Muscle of back (tissue), 11 donors: ENCODE measurements around the gene USH2A. TPM values are rescaled to one million over a fixed set of nuclear protein-coding genes. Genes with fewer than 3 reads are reported as not detected.

Experiments
- DNase-seq, 3 donors: peaks; one replicate each; pipeline versions ENCODE4 v3.0.0 to v3.0.0-alpha.2; 2013
- polyA plus RNA-seq, 10 donors: library from polyadenylated mRNA; unstranded; fragments of 120-200 nt; gene quantifications; one replicate each; pipeline ENCODE4 v1.2.1, GENCODE V29; 2013; ENCODE audit not compliant: insufficient read length in 10 of 10

The USH2A gene
- polyA plus RNA-seq, 10 donors = 0.04 to 0.13 (median 0.07) TPM

DNA sequence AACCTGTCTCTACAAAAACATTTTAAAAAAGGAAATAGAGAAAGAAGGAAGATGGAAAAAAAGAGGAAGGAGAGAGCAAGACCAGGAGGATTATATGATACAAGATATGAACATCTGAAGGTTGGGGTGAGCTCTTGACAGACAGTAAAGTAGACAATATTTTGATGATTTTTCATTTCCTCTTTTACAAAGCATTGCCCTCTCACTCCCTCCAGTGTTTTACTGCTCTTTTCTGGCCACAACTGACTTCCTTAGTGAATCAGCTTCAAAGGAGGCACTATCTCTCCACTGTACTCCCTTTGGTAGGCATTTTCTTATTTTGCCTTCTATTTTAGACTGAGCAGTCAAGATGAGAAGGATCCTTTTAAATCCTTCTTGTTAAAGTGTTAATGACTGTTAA is 559.5 kb downstream of the USH2A start:
- DNase-seq = no peak

GRCh38 chr1:215860833-215861232 is 562.4 kb downstream of the USH2A start:
- DNase-seq = no peak

DNA sequence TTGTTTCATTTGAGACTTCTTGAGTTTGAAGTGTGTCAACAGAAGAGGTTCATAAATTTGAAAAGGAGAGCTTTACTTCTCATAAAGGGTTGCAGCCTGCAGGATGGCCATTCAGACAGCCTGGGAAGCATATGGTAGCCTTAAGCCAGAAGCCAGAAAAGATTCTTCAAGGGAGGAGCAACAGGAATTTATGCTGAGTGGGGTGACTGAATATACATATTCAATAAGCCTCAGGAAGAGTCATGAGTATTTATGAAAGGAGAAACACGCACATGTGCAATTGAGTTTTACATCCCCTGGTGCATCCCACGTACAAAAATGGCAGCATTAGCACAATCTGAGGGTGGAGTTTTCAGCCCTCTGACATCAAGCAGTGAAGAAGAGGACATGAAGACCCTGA is 565.9 kb downstream of the USH2A start:
- DNase-seq = no peak

GRCh38 chr1:215845234-215845891 is 577.9 kb downstream of the USH2A start:
- DNase-seq = peak in 1 of 3 donors; percentile 74

DNA sequence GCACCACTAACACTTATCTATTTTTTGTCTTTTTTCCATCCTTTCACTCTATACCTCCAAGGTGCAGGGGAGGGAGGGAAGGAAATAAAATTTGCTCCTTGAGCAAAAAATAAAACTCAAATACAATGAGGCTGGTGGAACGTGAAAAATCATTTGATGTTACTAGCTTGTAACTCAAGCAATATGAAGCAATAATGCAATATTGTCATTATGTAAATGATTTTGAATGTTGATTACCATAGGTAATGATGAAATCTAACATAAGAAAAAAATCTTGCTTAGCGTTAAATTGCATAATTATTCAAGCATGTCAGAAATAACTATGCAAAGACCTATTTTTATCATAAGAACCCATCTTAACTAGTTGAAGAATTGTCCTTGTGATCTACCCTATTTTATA is 578.5 kb downstream of the USH2A start:
- DNase-seq = no peak

GRCh38 chr1:215844266-215844665 is 579.0 kb downstream of the USH2A start:
- no peak for DNase-seq

GRCh38 chr1:215842905-215843304 is 580.3 kb downstream of the USH2A start:
- no peak for DNase-seq

DNA sequence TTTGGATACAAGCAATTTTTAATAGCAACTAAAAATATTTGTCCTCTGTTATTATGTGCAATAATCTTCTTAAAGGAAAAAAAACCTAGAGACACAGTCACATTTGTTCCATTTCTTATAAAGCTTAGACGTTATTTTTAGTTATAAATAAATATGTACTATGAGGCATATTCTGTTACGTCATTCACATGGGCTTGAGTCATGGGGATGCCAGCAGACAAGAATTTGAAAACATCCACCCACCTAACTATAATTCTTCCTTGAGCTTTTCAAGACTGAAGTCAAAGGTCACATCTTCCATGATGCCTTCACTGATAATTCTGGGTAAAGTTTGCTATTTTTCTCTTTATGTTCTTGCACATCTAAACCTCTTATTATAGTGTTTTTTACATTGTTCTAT is 587.3 kb downstream of the USH2A start:
- DNase-seq = no peak

GRCh38 chr1:215833941-215834729 is 589.1 kb downstream of the USH2A start:
- DNase-seq = no peak

DNA sequence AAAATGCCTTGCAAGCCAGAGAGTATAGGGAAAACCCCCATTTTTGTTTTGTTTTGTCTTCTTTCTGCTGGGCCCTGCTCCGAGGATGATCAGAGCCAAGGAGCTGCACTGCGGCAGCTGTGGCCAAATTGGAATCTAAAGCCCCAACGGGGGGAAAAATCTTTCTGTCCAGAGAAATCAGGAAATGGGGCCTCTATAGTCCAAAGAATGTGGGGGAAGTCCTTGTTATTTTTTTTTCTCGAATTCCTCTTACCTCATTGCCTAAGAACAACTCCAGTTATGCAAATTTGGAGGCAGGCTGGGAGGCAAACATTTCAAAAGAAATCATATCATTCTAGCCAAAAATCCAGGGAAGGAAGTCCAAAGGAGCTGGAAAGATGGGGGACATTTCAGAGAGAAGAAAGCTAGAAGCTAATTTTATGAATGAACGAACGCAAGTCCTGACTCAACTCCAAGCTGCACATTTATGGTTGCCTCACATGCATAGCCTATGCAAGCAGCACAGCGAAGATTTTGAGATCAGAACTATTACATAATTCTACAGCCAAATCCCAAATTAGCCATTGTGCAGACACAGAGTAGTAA is 592.9 kb downstream of the USH2A start:
- peak; percentile 40 to 84 (median 68) for DNase-seq

- DNase-seq = no peak
These were observed 598.2 kb downstream of the USH2A start for GRCh38 chr1:215825056-215825455.

GRCh38 chr1:215824245-215824644 is 599.0 kb downstream of the USH2A start:
- DNase-seq = peak in 1 of 3 donors; percentile 1

GRCh38 chr1:215819114-215819513 is 604.1 kb downstream of the USH2A start:
- no peak for DNase-seq

- DNase-seq = no peak
These were observed 615.3 kb downstream of the USH2A start for GRCh38 chr1:215807911-215808436.

GRCh38 chr1:215807218-215807617 is 616.0 kb downstream of the USH2A start:
- DNase-seq = no peak

- DNase-seq = peak in 1 of 3 donors; percentile 9
These were observed 625.4 kb downstream of the USH2A start for GRCh38 chr1:215797859-215798258.

DNA sequence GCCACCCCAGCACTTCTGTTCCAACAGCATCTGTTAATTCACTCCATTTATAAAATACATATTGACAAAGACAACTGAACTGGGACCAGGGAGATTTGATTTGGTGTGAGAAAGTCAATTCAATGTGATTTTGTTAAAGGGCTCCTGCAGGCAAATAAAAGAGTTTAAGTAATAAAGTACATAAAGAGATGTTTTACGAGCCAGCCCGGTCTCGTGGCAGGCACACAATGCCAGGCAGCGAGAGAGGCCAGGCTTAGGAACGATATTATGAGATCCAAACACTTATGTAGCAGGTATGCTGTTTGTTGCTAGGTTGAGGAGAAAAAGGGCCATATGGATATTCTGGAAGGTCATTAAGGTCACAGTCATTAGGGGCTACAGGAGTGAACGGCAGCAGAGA is 629.1 kb downstream of the USH2A start:
- DNase-seq = no peak

DNA sequence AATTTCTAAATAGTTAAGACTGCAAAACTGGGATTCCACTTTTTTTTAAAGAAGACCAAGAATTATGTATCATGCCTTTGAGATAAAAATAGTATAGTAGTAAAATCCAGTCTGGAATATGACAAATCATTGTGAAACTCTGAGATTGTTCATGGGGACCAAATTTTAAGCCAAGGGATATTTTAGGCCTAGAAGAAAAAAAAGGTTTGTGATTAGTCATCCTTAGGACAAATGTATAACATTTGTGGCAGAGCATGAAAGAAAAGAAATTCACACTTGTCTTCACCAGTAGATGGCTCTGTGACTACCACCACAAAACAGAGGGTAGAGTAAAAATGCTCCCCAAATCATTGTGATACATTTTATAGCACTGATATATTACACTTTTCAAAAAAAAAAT is 630.1 kb downstream of the USH2A start:
- DNase-seq = peak in 2 of 3 donors; percentile 16 to 80

- DNase-seq = no peak
These were observed 630.8 kb downstream of the USH2A start for GRCh38 chr1:215792446-215792845.

DNA sequence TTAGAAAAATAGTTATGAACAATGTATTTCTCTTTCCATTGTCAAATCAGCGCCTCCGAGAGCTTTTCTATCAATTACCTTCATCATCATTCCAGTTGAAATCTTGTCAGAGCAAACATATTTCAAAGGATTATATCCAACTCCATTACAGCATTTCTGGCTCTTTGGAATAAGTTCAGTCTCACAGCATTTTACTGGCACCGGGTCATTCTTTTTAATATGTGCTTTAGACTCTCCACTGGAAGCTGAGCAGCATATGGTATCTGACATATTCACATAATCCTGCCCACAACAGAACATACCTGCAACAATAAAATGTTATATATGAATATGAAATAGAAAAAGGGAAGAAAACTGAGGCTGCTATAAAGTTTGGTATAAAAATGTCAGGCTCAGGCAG is 633.3 kb downstream of the USH2A start:
- DNase-seq = no peak

- DNase-seq = no peak
These were observed 636.3 kb downstream of the USH2A start for GRCh38 chr1:215786997-215787396.

GRCh38 chr1:215780641-215781040 is 642.6 kb downstream of the USH2A start:
- DNase-seq = no peak

DNA sequence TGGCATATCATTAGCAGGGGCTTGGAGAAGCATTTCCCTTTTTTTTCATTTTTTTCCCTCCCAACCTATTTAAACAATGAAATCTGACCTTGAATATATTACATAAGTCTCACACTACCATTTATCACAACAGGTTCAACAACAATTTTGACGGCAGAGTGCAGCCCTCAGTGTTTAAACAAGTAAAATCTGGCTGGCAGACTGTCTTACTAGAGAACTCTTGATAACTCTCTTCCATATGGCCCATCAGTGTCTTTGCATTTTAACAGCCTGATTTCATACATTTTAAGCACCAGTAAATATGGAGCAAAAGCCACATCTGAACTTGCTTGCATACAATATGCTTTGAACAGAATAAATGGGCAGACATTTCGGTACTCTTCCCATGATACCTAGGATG is 643.1 kb downstream of the USH2A start:
- DNase-seq = no peak
